UCSD-AML1 (cell line): ENCODE results near the gene DYNC1LI1.

Experiments
- DNase-seq: peaks from one replicate; lab custom pipeline; 2025; ENCODE audit not compliant: unreplicated experiment; lab: John Stamatoyannopoulos, UW

Gene DYNC1LI1

GRCh38 chr3:32570421-32571191 is at the start of gene DYNC1LI1:
Gene DYNC1LI1 (minus strand): TSS chr3:32570858. CDS start chr3:32570770, 88 bp downstream.
- DNase-seq, result peak; percentile 97

GRCh38 chr3:32619395-32619794 is 48.7 kb upstream of the DYNC1LI1 start:
- no peak for DNase-seq

GRCh38 chr3:32616267-32616962 is 45.8 kb upstream of the DYNC1LI1 start:
- no peak for DNase-seq

GRCh38 chr3:32614956-32615355 is 44.3 kb upstream of the DYNC1LI1 start:
- DNase-seq, result no peak

GRCh38 chr3:32613183-32613582 is 42.5 kb upstream of the DYNC1LI1 start:
- no peak for DNase-seq

GRCh38 chr3:32612547-32612946 is 41.9 kb upstream of the DYNC1LI1 start:
- no peak for DNase-seq

- DNase-seq, result no peak
Observed at GRCh38 chr3:32607522-32607921, 36.9 kb upstream of the DYNC1LI1 start.

GRCh38 chr3:32606960-32607359 is 36.3 kb upstream of the DYNC1LI1 start:
- DNase-seq, result no peak

- DNase-seq, result no peak
Observed at GRCh38 chr3:32606277-32606676, 35.6 kb upstream of the DYNC1LI1 start.

GRCh38 chr3:32603064-32603463 is 32.4 kb upstream of the DYNC1LI1 start:
- no peak for DNase-seq

- no peak for DNase-seq
Observed at GRCh38 chr3:32602206-32602605, 31.5 kb upstream of the DYNC1LI1 start.

- DNase-seq, result no peak
Observed at GRCh38 chr3:32601722-32602121, 31.1 kb upstream of the DYNC1LI1 start.

- DNase-seq, result no peak
Observed at GRCh38 chr3:32597656-32598055, 27.0 kb upstream of the DYNC1LI1 start.

GRCh38 chr3:32596909-32597369 is 26.3 kb upstream of the DYNC1LI1 start:
- no peak for DNase-seq

- no peak for DNase-seq
Observed at GRCh38 chr3:32596282-32596908, 25.7 kb upstream of the DYNC1LI1 start.

- no peak for DNase-seq
Observed at GRCh38 chr3:32595323-32595722, 24.7 kb upstream of the DYNC1LI1 start.

GRCh38 chr3:32593903-32594525 is 23.4 kb upstream of the DYNC1LI1 start:
- DNase-seq, result no peak

GRCh38 chr3:32592696-32593353 is 22.2 kb upstream of the DYNC1LI1 start:
- DNase-seq, result no peak

GRCh38 chr3:32592011-32592410 is 21.4 kb upstream of the DYNC1LI1 start:
- DNase-seq, result no peak

GRCh38 chr3:32591186-32591585 is 20.5 kb upstream of the DYNC1LI1 start:
- no peak for DNase-seq

GRCh38 chr3:32586356-32586755 is 15.7 kb upstream of the DYNC1LI1 start:
- no peak for DNase-seq
